PC-3 (cell line): ENCODE measurements around the gene SMPD2. TPM values are rescaled to one million over a fixed set of nuclear protein-coding genes. Genes with fewer than 3 reads are reported as not detected.
A peak's percentile ranks its signal among the peaks of the same experiment; 100 is the strongest.

Experiments
- ATAC-seq: fragments of 200-7000 bp; cut with Tn5 transposase; 2 replicates; pipeline ENCODE4 v1.9.1; 2020; ENCODE audit warnings: mild to moderate bottlenecking, moderate library complexity
- BruUV-seq: library from RNA; stranded (reverse); fragments of 400-500 nt; replicated peaks from 2 replicates; lab custom pipeline; 2021; lab: Mats Ljungman, UMichigan
- CTCF ChIA-PET: fragments of 300-600 bp; sonication (Branson Sonifier 250); formaldehyde crosslinking; loops from one replicate; lab custom pipeline; 2022; ENCODE audit warnings: antibody characterized with exemption; lab: Charles Lee
- POLR2A ChIA-PET: fragments of 300-600 bp; sonication (Branson Sonifier 250); formaldehyde crosslinking; loops from one replicate; lab custom pipeline; 2022; ENCODE audit warnings: antibody characterized with exemption; ENCODE audit not compliant: unreplicated experiment; lab: Charles Lee
- DNase-seq: peaks from one replicate; pipeline ENCODE4 v3.0.0-alpha.2; 2015
- H2AFZ ChIP-seq: fragments of 300-600 bp; sonication (generic); 2 replicates; pipeline ENCODE4 v1.6.0; 2016; ENCODE audit warnings: antibody characterized with exemption, low read length
- H3F3A ChIP-seq: fragments of 300-600 bp; sonication (generic); one replicate; pipeline ENCODE4 v1.6.0; 2017; ENCODE audit warnings: antibody characterized with exemption, low read length, control low read depth, mild to moderate bottlenecking; ENCODE audit not compliant: unreplicated experiment
- H3K27ac ChIP-seq: fragments of 300-600 bp; sonication (generic); 2 replicates; pipeline ENCODE4 v1.5.1; 2016; ENCODE audit warnings: mild to moderate bottlenecking, low read length
- H3K27me3 ChIP-seq: fragments of 300-600 bp; sonication (generic); 2 replicates; pipeline ENCODE4 v1.6.1; 2016; ENCODE audit warnings: low read length, mixed read lengths
- H3K36me3 ChIP-seq: fragments of 300-600 bp; sonication (generic); 2 replicates; pipeline ENCODE4 v1.6.1; 2016; ENCODE audit warnings: low read depth, mixed run types, low read length, mixed read lengths
- H3K4me1 ChIP-seq: fragments of 300-600 bp; sonication (generic); 2 replicates; pipeline ENCODE4 v1.5.1; 2016; ENCODE audit warnings: low read length; ENCODE audit not compliant: insufficient read depth
- H3K4me2 ChIP-seq: fragments of 300-600 bp; sonication (generic); 2 replicates; pipeline ENCODE4 v1.6.0; 2016; ENCODE audit warnings: low read length
- H3K4me3 ChIP-seq: fragments of 300-600 bp; sonication (generic); 2 replicates; pipeline ENCODE4 v1.5.1; 2016; ENCODE audit warnings: mild to moderate bottlenecking, low read length, mixed read lengths
- H3K79me2 ChIP-seq: fragments of 300-600 bp; sonication (generic); 2 replicates; pipeline ENCODE4 v1.6.1; 2017; ENCODE audit warnings: low read length, mixed read lengths
- H3K9ac ChIP-seq: fragments of 300-600 bp; sonication (generic); 2 replicates; pipeline ENCODE4 v1.6.0; 2016; ENCODE audit warnings: mild to moderate bottlenecking, low read length
- H3K9me2 ChIP-seq: fragments of 300-600 bp; sonication (generic); replicated peaks from 2 replicates; pipeline ENCODE4 v1.6.1; 2016; ENCODE audit warnings: mixed run types, low read length, mixed read lengths
- H3K9me3 ChIP-seq: fragments of 300-600 bp; sonication (generic); 2 replicates; pipeline ENCODE4 v1.6.1; 2016; ENCODE audit warnings: low read length, mixed read lengths
- H4K20me1 ChIP-seq: fragments of 300-600 bp; sonication (generic); 2 replicates; pipeline ENCODE4 v1.6.1; 2016; ENCODE audit warnings: low read length, mixed read lengths
- CTCF ChIP-seq: fragments of 300-600 bp; sonication (generic); conservative IDR thresholded peaks from 2 replicates; pipeline ENCODE4 v1.5.1; 2017; ENCODE audit warnings: antibody characterized with exemption, low read depth, mild to moderate bottlenecking, low read length
- EZH2 ChIP-seq: fragments of 300-600 bp; sonication (generic); IDR thresholded peaks from one replicate; pipeline ENCODE4 v1.6.1; 2017; ENCODE audit warnings: antibody characterized with exemption, mild to moderate bottlenecking, low read length; ENCODE audit not compliant: unreplicated experiment
- EZH2phosphoT487 ChIP-seq: fragments of 300-600 bp; sonication (generic); IDR thresholded peaks from 2 replicates; pipeline ENCODE4 v1.6.1; 2018; ENCODE audit warnings: mild to moderate bottlenecking, antibody characterized with exemption, low read length, borderline replicate concordance
- intact Hi-C: fragments of 100-400 bp; cut with micrococcal nuclease; formaldehyde crosslinking; loops from 2 replicates; pipeline ENCODE4 v1.9.0; 2023
- total RNA-seq: library from RNA; depleted of rRNA; stranded (reverse); fragments of >200 nt; gene quantifications from 2 replicates; pipeline ENCODE4 v1.2.3, GENCODE V29; 2014

The SMPD2 gene
- total RNA-seq, 1 experiment from 2014 or later = 12.6 TPM

DNA sequence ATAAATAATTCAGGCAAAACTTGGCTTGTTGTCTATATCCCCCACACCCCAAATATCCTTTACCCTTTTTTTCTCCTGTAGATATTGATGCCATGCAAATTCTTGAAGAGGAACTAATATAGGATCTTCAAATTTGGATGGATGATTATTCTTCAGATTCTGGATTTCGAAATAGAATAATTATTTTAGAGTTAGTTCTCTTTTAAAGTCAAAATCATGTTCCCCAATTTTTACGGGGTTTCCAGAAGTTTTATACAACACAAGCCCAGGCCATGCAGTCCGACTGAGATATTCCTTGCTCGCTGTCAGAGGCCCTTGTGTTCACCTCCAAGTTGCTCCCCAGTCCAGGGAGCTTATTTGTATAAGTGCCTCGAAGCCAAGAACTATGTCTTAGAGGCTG, 4.5 kb upstream of the SMPD2 start:
- CTCF ChIA-PET = no interaction called here
- Histone ChIP-seq H4K20me1 (no peaks in the 10 kb centered on the region), H3K9me2 (no peaks in the 10 kb centered on the region), H3K27me3 (no peaks in the 10 kb centered on the region), H3K4me3 (no peak overlapping the region), H3K4me2 (no peak overlapping the region), H3K9me3 (no peaks in the 10 kb centered on the region), H3K4me1 (peaks cover 4% of the 10 kb centered on the region; the same call in 1 of the 2 replicates), H2AFZ (no peak overlapping the region), H3K79me2 (peaks cover 2% of the 10 kb centered on the region), H3K9ac (no peak overlapping the region), H3K27ac (no peak overlapping the region), H3F3A (no peaks in the 10 kb centered on the region), H3K36me3 (no peaks in the 10 kb centered on the region)
- POLR2A ChIA-PET = no interaction called here
- intact Hi-C loops = loop anchor here (2.0 kb wide), 1 partner anchor 53 kb away; the partner anchor contains the start of gene CD164
- ATAC-seq (no peak), DNase-seq (no peak)
- TF ChIP-seq EZH2phosphoT487 (no peak), EZH2 (no peak), CTCF (no peak)
- no TSS peak for BruUV-seq

DNA sequence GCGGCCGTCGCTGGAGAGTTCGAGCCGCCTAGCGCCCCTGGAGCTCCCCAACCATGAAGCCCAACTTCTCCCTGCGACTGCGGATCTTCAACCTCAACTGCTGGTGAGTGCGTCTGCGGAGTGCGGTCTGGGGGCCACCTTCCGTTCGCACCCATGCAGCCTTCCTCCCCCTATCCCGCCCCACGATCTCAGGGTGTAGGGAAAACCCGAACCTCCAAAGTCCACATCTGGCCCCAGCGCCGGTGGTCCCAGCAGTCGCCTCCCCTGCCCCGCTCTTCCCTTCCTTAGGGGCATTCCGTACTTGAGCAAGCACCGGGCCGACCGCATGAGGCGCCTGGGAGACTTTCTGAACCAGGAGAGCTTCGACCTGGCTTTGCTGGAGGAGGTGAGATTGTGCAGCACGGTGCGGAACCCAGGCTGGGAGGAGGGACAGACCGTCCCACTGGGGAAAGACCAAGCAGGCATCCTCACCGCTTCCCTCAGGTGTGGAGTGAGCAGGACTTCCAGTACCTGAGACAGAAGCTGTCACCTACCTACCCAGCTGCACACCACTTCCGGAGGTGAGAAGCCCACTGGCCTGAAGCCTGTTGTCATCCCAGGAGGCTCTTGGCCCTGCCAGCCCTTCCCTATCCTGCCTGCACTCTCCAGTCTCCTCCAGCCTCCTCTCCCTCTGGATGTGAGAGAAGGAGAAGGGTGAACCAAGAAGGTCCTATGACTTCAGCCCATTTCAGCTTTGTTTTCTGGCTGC, 719 bp downstream of the SMPD2 start:
- Histone ChIP-seq H3K9me2 (no peaks in the 10 kb centered on the region), H3K36me3 (no peaks in the 10 kb centered on the region), H3K79me2 (peaks cover 16% of the 10 kb centered on the region), H3K4me2 (peak overlapping the region; percentile 80), H3K9ac (peak overlapping the region; percentile 86), H4K20me1 (no peaks in the 10 kb centered on the region), H2AFZ (peak overlapping the region; percentile 86), H3K27ac (peak overlapping the region; percentile 36; the same call in 1 of the 2 replicates), H3K4me1 (peaks cover 14% of the 10 kb centered on the region; the same call in 1 of the 2 replicates), H3K27me3 (no peaks in the 10 kb centered on the region), H3F3A (no peaks in the 10 kb centered on the region), H3K4me3 (peak overlapping the region; percentile 84), H3K9me3 (no peaks in the 10 kb centered on the region)
- BruUV-seq = TSS peak; percentile 33
- DNase-seq (peak; percentile 37), ATAC-seq (peak; percentile 53)
- intact Hi-C loops = loop anchor here (1.0 kb wide), 1 partner anchor 14 kb away; the partner anchor contains the start of gene MICAL1
- TF ChIP-seq EZH2phosphoT487 = no peak
- no peak; the same call in 1 of the 2 replicates for TF ChIP-seq CTCF
- no peak for TF ChIP-seq EZH2
- ChIA-PET POLR2A (interaction anchor here (0.5 to 0.6 kb wide), 4 partner anchors 12 to 883 kb away, joined by 3 to 9 read pairs (median 6); partner anchors contain the start of gene CEP57L1), CTCF (interaction anchor here (0.5 kb wide), 1 partner anchor 348 kb away, joined by 3 read pairs; no protein-coding TSS in a partner anchor)
